HG03064 (cell line): ENCODE results near the gene TMEM179.
"Not testable (repeated sequence)": the region's sequence is repeated elsewhere in the genome, so short reads cannot be mapped to it uniquely, and the experiment has no call there.

ENCODE experiments used
- ATAC-seq: cut with Tn5 transposase; IDR thresholded peaks from one replicate; pipeline ENCODE4 v1.9.1; 2021; ENCODE audit warnings: low read depth; ENCODE audit not compliant: unreplicated experiment

The TMEM179 gene

DNA sequence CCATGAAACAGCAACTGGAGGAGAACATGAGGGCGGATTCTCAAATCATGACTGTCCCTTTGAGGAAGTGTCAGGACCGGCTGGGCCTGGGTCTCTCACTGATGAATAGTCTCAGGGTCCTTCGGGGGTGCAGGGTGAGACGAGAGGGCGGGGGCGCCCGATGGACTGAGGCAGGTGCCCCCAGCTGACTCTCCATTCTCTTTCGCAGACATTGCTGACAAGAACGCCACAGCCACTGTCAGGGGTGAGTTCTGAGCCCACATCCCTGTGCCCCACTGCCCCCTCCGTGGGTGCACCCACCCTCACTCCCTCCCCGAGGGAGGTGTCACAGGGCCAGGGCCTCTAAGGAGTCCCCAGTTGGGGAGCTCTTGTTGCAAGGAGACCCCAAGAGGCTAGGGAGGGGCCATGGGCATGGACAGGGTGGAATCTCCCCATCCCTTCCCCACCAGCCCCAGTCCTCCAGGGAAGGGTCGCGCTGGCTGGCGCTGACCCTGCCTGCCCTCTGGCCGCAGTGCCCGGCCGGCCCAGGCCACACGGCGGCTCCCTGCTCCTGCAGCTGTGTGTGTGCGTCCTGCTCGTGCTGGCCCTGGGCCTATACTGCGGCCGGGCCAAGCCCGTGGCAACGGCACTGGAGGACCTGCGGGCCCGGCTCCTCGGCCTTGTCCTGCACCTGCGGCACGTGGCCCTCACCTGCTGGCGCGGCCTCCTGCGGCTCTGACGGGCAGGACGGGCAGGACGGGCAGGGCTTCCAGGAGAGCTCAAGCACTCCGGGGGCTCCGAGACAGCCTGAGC lies 16.3 kb downstream of the TMEM179 start:
- no peak for ATAC-seq

DNA sequence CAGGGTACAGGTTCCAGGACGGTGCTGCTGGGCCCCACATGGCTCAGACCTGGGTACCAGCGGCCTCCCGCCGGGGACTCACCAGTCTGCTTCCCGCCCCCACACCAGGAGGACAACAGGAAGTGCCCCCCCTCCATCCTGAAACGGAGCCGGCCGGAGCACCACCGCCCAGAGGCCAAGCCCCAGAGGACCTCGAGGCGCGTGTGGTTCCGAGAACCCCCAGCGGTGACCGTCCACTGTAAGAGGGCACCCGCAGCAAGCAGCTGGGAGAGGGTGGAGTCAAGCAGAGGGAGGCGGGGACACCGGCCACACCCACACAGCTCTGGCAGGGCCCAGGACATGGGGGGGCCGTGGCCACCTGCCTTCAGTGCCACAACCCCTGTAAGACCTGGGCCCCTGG lies 16.9 kb downstream of the TMEM179 start:
- no peak for ATAC-seq

DNA sequence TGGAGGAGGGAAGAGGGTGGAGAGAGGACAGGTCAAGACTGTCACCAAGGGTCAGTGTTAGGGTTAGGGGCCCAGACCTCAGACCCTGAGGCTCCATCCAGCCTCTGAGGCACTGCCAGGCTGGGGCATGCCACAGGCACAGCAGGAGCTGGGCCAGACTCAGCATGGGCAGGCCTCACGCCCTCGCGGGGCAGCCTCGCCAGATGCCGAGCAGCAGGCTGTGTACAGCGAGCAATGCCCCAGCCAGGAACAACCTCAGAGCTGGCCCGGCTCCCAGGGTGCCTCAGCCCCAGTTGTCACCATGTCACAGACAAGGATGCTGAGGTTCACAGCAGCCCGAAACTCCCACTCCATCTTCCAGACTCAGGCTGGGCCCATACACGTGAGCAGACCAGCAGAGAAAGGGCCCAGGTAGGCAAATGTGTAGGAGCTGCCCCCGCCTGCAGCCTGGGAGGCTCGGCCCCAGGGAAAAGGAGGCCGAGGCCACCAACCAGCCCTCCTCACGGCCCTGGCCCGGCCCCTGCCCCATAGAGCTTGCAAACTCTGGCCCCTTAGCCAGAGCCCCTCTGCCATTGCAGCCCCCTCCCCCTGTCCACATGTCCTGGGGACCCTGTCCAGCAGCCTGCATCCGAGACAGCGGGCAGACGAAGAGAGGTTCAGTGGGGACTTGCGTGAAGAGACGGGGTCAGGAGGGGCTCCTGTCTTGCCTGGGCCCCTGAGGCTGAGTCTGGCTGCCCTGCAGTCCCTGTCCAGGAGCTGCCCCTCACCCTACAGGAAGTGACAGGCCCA lies 17.5 kb downstream of the TMEM179 start:
- no peak for ATAC-seq

DNA sequence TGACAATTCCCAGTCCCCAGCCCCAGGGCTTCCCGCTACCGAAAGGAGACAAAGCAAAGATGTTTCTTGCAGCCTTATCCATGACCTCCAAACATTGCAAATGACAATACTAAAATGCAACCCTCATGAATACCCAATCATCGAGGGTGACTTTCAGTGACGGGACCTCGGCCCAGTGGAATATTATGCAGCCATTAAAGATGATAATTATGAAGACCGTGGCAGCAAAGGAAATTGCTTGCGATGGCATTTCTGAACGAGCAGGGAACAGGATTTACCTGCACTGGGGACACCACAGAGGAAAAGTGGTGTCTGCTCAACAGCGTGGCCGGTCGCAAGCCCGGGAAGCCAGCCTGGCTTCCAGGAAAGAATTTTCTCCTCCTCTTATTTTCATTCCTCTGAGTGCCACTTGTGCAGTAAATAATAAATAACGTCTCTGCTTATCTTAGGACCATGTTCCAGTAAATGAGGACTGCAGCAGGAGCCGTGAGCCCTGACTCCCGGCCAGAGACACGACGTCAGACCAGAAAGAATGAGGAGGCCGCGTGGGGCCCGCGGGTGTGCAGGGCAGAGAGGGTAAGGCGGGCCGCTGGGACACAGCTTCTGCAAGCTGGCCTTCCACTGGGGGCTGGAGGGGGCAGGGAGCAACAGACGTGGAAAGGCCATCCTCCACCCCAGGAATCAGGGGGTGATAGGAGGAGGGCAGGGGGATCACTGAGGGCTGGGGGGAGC lies 18.4 kb downstream of the TMEM179 start:
- no peak for ATAC-seq

DNA sequence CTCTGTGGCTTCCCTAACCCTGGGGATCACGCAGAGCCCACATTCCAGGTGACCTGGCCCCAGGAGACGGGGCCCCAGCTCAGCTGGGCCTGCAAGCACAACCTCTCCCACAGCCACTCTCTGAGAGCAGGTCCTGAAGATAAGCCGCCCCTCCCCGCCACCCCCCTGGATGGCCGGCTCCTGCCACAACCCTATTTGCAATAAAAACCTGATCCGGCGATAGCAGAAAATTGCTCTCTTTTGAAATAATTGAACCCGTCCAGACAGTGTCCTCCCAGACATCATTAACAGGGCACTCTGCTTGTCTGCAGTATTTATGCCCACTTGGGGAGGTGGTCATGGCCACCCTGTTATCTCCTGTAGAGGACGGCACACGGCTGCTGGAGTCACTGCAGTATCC lies 20.0 kb downstream of the TMEM179 start:
- no peak for ATAC-seq

DNA sequence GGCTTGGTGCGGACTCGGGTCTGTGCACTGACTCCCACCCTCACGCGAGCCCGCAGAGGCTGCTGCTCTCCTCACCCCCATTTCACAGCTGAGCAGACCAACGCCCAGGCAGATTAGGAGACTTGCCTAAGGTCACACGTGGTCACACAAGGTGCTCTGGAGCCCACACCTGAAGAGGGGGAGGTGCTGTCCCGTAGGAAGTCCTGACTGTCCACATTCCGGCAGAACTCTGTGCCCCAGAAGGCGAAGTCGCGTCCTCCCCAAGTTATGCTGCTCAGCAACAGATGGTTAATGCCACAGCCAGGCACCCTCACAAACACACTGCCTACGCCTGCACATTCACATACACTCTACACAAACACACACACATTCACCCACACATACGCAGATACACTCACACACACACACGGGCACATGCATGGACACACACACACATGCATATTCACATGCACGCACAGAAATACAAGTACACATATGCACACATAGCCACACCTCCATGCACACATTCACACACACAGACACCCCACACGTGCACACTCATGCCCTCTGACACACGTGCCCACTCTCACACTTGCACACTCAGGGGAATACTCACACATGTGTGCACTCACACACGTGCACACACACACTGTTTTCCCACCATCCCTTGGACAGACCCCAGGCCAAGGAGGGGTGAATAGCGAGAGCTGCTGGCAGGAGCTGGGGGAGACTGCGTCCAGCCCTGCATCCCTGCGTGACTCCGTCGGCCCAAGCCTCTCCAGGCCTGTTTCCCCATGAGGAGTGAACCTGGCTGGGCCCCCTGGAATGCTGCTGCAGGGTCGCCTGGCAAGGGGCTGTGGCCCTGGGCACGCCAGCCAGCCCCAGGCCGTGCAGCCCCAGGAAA lies 20.9 kb downstream of the TMEM179 start:
- ATAC-seq = no peak

DNA sequence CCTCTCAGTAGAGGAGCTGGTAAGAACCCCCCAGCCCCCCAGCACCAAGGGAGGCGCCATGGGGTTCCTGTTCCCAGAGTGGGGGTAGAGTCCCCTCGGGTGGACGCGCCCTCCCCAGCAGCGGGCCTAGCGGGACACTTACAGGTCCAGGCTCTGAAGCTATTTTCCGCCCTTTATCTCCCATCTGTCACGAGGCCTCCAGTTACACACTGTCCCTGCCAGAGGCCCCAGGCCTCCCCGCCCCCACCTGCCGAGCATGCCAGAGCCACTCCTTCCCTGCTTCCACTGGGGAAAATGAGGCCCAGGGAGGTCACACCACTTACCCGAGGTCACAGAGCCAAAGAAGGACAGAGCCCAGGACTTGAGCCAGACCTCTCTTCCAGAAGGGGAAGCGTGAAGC lies 21.9 kb downstream of the TMEM179 start:
- no peak for ATAC-seq

DNA sequence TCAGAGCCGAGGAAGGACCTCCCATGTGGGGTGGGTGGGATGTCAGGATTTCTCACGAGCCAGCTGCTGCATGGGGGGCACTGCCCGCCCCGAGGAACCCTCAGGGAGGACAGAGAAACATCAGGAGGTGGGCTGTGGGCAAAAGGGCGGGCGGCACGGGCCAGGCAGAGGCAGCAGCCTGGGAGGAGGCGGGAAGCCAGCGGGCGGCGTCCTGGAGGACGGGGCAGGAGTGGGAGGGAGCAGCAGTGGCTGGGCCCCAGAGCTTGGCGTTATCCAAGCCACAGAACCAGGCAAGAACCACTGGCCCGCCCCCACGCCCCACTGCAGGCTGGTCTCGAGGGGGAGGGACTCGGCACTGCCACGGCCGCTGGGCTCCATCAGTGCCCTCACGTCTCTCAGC lies 22.6 kb downstream of the TMEM179 start:
- no peak for ATAC-seq

DNA sequence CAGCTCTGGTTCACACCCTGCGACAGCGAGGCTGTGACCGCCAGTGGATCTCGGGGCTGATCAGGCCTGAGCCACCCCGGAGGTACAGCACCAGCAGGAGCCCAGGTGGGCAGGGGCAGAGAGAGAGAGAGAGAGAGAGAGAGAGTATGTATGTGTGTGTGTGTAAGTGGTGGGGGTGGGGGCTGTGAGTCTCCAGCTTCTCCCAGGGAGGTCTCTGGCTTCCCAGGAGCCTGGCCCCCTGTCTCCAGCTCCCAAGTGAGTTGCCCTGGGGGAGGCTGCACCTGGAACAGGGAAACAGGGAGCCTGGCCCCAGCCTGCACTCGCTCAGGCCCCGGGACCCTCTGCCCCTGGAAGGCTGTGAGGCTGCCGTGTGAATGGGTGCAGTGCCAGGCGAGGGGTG lies 23.1 kb downstream of the TMEM179 start:
- ATAC-seq = no peak

DNA sequence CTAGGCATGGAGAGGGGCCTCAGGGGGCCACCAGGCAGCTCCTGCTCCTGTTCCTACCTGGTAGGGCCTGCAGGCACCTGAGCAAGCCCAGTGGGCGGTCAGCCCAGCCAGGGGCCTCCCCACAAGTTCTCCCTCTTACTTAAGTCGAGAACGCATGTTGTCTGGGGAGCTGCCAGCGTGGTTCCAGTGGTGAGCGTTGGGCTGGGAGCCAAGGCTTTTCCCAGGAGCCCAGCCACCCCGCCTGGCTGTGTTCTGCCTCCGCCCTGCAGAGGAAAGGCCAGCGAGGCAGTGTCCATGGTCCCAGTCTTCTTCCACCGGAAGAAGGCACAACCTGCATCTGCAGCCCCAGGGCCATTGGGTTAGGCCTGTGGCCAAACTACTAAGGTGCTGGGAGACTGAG lies 23.6 kb downstream of the TMEM179 start:
- ATAC-seq = no peak

DNA sequence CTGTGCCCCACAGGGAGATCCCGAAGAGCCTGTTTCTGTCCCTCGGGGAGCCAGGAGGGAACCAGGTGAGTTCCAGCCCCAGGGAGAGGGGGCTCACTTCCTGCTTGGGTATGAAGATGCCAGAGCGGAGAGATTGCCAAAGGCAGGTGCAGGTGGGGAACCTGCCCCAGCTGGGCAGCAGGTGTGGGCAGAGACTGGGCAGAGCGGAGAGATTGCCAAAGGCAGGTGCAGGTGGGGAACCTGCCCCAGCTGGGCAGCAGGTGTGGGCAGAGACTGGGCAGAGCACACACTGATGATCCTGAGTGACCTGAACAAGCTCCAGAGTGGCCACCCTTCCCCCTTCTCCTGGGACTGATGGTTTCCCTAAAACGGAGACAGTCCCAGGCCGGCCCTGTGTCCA lies 24.6 kb downstream of the TMEM179 start:
- not testable (repeated sequence) for ATAC-seq

DNA sequence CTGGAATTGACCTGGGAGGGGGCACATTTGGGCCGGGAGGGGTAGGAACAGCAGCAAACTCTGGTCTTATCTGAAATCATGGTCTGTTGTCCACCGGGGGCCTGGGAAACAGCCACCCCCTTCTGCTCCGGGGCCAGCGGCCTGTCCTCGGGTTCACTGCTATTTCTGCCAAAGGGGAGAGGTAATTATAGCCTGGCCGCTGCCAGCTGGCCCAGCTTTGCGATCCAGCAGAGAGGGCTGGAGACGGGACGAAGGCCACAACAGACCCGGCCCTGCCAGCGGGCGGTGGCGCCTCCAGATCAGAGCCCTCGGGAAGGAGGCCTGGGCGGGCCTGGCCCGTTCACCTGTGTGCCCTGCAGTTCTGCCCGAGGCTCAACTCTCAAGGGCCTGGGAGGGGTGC lies 25.1 kb downstream of the TMEM179 start, which contains the start of gene C14orf180:
Gene C14orf180, plus strand, starts transcription at position 258 of the 400 bp plus-strand sequence. CDS start 6,667 bp downstream, outside the sequence.
- ATAC-seq = no peak

DNA sequence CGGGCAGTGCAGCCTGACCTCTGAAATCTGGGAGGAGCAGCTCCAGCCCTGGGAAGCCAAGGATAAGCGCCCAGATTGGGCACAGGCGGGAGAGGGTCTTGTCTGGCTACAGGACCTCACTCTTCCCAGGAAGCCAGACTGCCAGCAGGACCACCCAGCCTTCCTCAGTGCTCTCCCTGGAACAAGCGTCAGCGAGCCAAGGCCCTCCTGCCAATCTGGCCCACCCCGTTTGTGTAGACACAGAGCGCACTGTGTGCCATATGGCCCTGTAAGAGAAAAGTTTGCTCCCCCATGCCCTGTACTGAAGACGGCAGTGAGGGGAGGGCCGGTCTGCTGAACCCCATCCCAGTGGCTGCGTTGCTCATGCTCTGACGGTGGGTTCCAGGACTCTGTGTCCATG lies 26.3 kb downstream of the TMEM179 start:
- no peak for ATAC-seq

DNA sequence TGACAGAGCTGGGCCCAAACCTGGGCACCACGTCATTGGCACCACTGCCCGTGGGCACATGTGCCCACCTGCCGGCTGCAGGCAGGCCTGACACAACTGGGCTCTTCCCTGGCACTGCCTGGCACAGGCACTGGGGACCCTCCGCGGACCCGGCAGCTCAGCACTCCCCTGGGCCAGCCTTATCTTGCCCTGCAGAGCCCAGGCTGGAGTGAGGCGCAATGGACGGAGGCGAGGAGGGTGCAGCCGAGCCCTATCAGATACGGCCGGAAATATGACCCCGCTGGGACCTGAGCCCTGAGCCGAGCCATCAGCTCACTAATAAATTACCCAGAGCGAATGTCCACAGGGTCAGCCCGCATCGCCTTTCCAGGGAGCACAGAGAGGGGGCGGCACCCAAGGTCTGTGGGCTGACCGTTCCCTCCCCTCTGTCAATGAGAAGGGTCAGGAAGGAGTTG lies 26.7 kb downstream of the TMEM179 start:
- ATAC-seq = no peak

DNA sequence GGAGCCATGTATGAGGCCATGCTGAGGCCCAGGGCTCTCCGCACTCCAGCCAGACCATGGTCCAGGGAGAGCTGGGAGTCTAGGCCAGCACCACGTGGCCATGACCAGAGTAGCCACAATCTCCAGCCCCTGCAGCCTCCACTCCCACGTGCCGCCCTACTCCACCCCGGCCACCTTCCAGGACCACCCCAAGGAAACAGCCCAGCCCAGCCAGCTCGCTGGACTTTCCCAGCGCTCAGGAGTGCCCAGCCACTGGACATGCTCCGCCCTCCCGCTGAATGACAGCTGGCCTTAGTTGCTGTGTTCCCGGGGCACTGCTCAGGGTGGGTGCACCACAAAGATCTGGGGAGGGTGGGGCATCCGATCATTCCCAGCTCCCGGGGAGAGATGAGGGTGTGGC lies 27.1 kb downstream of the TMEM179 start:
- no peak for ATAC-seq

DNA sequence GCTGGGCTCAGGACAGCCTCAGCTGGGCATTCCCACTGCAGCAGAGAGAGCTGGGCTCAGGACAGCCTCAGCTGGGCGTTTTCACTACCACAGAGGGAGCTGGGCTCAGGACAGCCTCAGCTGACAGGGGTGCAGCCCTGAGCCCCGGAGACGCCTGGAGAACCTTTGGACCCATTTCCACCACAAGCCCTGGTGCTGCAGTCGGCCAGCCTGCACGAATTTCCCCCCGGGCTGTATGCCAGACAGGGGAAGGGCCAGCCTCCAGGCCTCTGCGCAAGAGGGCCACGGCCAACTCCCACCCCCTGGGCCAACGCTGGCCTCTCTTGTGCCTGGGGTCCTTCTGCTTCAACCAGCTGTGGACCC lies 27.6 kb downstream of the TMEM179 start:
- ATAC-seq = no peak

DNA sequence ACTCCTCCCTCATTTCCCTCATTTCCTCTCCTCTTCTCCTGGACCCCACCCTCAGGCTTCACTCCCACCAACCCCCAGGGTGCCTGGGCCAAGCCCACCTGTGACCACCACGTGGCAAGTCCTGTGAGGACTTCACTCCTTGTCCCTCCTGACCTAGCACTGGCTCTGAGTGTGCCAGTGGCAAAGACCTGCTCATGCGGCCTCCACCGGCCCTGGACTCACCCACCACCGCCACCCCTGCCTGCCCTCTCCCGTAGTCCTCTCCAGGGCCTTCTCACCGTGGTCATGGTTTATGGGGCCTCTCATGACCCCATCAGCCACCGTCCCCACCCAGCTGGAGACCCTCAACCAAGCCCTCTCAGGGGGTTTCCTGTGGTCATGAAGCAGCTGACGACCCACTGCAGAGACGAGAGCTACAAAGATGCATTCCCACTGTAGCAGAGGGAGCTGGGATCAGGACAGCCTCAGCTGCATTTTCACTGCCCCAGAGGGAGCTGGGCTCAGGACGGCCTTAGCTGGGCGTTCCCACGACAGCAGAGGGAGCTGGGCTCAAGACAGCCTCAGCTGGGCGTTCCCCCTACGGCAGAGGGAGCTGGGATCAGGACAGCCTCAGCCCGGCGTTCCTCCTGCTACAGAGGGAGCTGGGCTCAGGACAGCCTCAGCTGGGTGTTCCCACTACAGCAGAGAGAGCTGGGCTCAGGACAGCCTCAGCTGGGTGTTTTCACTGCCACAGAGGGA lies 28.2 kb downstream of the TMEM179 start:
- no peak for ATAC-seq

DNA sequence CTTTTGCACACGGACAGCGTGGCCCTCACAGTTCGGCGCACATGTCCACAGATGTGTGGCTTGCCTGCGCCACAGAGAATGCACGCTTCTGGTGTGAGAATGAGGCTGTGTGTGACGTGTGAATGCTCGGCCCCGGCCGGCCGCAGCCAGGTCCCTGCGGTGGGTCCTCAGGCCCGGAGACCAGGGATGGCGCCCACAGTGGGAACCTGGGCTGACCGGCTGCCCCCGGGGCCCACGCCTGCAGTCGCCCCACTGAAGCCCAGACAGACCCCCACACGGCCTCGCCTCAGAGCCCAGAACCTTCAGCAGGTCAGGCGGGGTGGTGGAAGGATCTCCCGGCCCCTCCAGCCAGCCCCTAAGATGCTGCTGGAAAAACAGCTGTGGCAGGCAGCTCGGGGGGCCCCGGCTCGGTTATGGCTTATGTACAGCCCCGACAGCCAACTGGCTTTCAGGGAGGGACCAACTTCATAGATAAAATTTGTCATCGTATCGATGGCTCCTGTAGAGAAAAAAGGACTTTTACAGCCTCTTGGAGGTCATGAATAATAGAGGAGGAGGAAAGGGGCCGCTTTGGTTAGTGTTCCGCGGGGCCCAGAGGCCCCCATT lies 29.5 kb downstream of the TMEM179 start:
- no peak for ATAC-seq

DNA sequence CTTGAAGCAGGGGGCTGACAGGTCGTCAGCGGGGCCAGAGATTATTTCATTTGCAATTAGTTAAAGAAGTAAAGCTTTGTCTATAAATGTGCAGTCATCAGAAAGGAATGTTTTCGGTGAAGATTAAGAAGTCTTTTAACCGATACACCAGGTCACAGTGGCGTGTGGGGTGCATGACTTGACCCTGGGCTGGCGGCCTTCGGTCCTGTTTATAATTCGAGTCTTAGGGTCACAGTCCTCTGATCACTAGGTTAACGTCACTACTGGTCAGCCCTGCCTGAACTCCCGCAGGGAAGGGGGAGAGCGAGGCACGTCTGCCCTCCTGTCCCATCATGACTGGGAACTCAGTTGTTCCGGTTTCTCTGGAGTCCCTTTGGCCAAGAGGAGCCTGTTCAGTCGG lies 30.0 kb downstream of the TMEM179 start:
- ATAC-seq = no peak
